HCT116 (cell line): ENCODE results near the gene DYNC1I1.

Source experiments
- MAX ChIP-seq: IDR thresholded peaks from 2 replicates; pipeline ENCODE4 v1.6.1; 2012
- POLR2A ChIP-seq: IDR thresholded peaks from 2 replicates; pipeline ENCODE4 v1.7.0; 2011; ENCODE audit warnings: borderline replicate concordance; ENCODE audit not compliant: insufficient read depth, insufficient read length; ENCODE audit errors: extremely low read depth
- POLR2AphosphoS5 ChIP-seq: IDR thresholded peaks from 2 replicates; pipeline ENCODE4 v1.6.1; 2011; ENCODE audit warnings: mild to moderate bottlenecking, low read depth, low read length, moderate library complexity
- SIN3A ChIP-seq: IDR thresholded peaks from 2 replicates; pipeline ENCODE4 v1.6.1; 2012; ENCODE audit warnings: low read depth
- TF ChIP-seq, protein P1 (sequence below), 3 experiments: fragments of 200-600 bp in 1 of 3; sonication (generic) in 1 of 3; IDR thresholded peaks in 2 of 3; conservative IDR thresholded peaks in 1 of 3; 2 replicates each; pipeline ENCODE4 v1.5.1; 2012 to 2017; ENCODE audit warnings: low read depth in 2 of 3, low read length in 2 of 3, antibody characterized with exemption in 1 of 3, borderline replicate concordance in 1 of 3, control low read depth in 1 of 3, mild to moderate bottlenecking in 1 of 3, mixed read lengths in 1 of 3, mixed run types in 1 of 3, moderate library complexity in 1 of 3; ENCODE audit not compliant: insufficient read depth in 1 of 3
- TF ChIP-seq, protein P2 (sequence below): IDR thresholded peaks from 2 replicates; pipeline ENCODE4 v1.6.1; 2011; ENCODE audit warnings: mild to moderate bottlenecking, low read length, moderate library complexity; ENCODE audit not compliant: insufficient replicate concordance; ENCODE audit errors: extremely low read depth

- TF ChIP-seq MAX, result no peak
- no peak for TF ChIP-seq SIN3A
- TF ChIP-seq, protein P1, sequence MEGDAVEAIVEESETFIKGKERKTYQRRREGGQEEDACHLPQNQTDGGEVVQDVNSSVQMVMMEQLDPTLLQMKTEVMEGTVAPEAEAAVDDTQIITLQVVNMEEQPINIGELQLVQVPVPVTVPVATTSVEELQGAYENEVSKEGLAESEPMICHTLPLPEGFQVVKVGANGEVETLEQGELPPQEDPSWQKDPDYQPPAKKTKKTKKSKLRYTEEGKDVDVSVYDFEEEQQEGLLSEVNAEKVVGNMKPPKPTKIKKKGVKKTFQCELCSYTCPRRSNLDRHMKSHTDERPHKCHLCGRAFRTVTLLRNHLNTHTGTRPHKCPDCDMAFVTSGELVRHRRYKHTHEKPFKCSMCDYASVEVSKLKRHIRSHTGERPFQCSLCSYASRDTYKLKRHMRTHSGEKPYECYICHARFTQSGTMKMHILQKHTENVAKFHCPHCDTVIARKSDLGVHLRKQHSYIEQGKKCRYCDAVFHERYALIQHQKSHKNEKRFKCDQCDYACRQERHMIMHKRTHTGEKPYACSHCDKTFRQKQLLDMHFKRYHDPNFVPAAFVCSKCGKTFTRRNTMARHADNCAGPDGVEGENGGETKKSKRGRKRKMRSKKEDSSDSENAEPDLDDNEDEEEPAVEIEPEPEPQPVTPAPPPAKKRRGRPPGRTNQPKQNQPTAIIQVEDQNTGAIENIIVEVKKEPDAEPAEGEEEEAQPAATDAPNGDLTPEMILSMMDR (IDR thresholded peaks at IDR 0.05 in 2 of 3, conservative IDR thresholded peaks at IDR 0.05 in 1 of 3; ENCODE audit: borderline replicate concordance in 1 of 3, insufficient read depth in 1 of 3, low read depth in 2 of 3, low read length in 2 of 3), result no peak
- TF ChIP-seq, protein P2, sequence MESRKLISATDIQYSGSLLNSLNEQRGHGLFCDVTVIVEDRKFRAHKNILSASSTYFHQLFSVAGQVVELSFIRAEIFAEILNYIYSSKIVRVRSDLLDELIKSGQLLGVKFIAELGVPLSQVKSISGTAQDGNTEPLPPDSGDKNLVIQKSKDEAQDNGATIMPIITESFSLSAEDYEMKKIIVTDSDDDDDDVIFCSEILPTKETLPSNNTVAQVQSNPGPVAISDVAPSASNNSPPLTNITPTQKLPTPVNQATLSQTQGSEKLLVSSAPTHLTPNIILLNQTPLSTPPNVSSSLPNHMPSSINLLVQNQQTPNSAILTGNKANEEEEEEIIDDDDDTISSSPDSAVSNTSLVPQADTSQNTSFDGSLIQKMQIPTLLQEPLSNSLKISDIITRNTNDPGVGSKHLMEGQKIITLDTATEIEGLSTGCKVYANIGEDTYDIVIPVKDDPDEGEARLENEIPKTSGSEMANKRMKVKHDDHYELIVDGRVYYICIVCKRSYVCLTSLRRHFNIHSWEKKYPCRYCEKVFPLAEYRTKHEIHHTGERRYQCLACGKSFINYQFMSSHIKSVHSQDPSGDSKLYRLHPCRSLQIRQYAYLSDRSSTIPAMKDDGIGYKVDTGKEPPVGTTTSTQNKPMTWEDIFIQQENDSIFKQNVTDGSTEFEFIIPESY, result no peak
- TF ChIP-seq POLR2AphosphoS5, result no peak
- no peak for TF ChIP-seq POLR2A
Observed at GRCh38 chr7:95925236-95925635, 152.9 kb downstream of the DYNC1I1 start.
